PFSK-1 (cell line): ENCODE results near the gene ORC4.

ENCODE experiments used
- FOXP2 ChIP-seq: optimal IDR thresholded peaks from 2 replicates; pipeline ENCODE3; 2011; ENCODE audit warnings: borderline replicate concordance, control low read depth, inconsistent platforms; ENCODE audit not compliant: insufficient read depth; ENCODE audit errors: extremely low read length, extremely low read depth
- POLR2AphosphoS5 ChIP-seq: IDR thresholded peaks from 2 replicates; pipeline ENCODE4 v1.6.1; 2012; ENCODE audit warnings: low read depth, mild to moderate bottlenecking, control low read depth, low read length, moderate library complexity
- REST ChIP-seq, 2 experiments: IDR thresholded peaks; 2 replicates each; pipeline versions ENCODE4 v1.6.1 to v1.8.0; 2011 to 2012; ENCODE audit warnings: low read depth in 2 of 2, low read length in 2 of 2, control low read depth in 1 of 2, inconsistent platforms in 1 of 2, mild to moderate bottlenecking in 1 of 2, moderate library complexity in 1 of 2; ENCODE audit not compliant: insufficient read depth in 1 of 2
- SIN3A ChIP-seq: IDR thresholded peaks from 2 replicates; pipeline ENCODE4 v1.6.1; 2012; ENCODE audit warnings: mild to moderate bottlenecking, low read length, moderate library complexity, borderline replicate concordance; ENCODE audit not compliant: insufficient read depth
- TAF1 ChIP-seq: IDR thresholded peaks from 2 replicates; pipeline ENCODE4 v1.6.1; 2012; ENCODE audit warnings: low read length, control low read depth, borderline replicate concordance; ENCODE audit not compliant: insufficient read depth

ORC4 gene

GRCh38 chr2:147910990-147911473 lies 109.5 kb downstream of the ORC4 start:
- no peak for TF ChIP-seq SIN3A
- no peak for TF ChIP-seq TAF1
- no peak for TF ChIP-seq FOXP2
- no peak for TF ChIP-seq REST (IDR thresholded peaks at IDR 0.05; ENCODE audit: insufficient read depth in 1 of 2, low read depth in 2 of 2, low read length in 2 of 2)
- TF ChIP-seq POLR2AphosphoS5: no peak

GRCh38 chr2:147909178-147909577 lies 111.4 kb downstream of the ORC4 start:
- no peak for TF ChIP-seq POLR2AphosphoS5
- TF ChIP-seq SIN3A: no peak
- no peak for TF ChIP-seq REST (IDR thresholded peaks at IDR 0.05; ENCODE audit: insufficient read depth in 1 of 2, low read depth in 2 of 2, low read length in 2 of 2)
- TF ChIP-seq TAF1: no peak
- TF ChIP-seq FOXP2: no peak

- TF ChIP-seq POLR2AphosphoS5 (no peak), REST (IDR thresholded peaks at IDR 0.05; ENCODE audit: insufficient read depth in 1 of 2, low read depth in 2 of 2, low read length in 2 of 2) (no peak), FOXP2 (no peak), SIN3A (no peak), TAF1 (no peak)
These were observed 116.5 kb downstream of the ORC4 start for GRCh38 chr2:147904051-147904450.

- no peak for TF ChIP-seq SIN3A
- TF ChIP-seq TAF1: no peak
- TF ChIP-seq FOXP2: no peak
- TF ChIP-seq POLR2AphosphoS5: no peak
- TF ChIP-seq REST (IDR thresholded peaks at IDR 0.05; ENCODE audit: insufficient read depth in 1 of 2, low read depth in 2 of 2, low read length in 2 of 2): no peak
These were observed 131.9 kb downstream of the ORC4 start for GRCh38 chr2:147888680-147889079.

GRCh38 chr2:147886136-147886535 lies 134.4 kb downstream of the ORC4 start:
- TF ChIP-seq SIN3A: no peak
- TF ChIP-seq TAF1: no peak
- no peak for TF ChIP-seq FOXP2
- TF ChIP-seq POLR2AphosphoS5: no peak
- TF ChIP-seq REST (IDR thresholded peaks at IDR 0.05; ENCODE audit: insufficient read depth in 1 of 2, low read depth in 2 of 2, low read length in 2 of 2): no peak
